ENCODE measurements around the gene PTAR1.

PTAR1 gene

GRCh38 chr9:69748304-69748703, 11.5 kb downstream of the PTAR1 start:
- DNase-seq = no peak

GRCh38 chr9:69746859-69747560, 12.8 kb downstream of the PTAR1 start:
- DNase-seq = no peak

GRCh38 chr9:69745716-69746437, 13.9 kb downstream of the PTAR1 start:
- DNase-seq = no peak

- peak; percentile 17 for DNase-seq
Measured at GRCh38 chr9:69744688-69745380, 15.0 kb downstream of the PTAR1 start.

GRCh38 chr9:69743930-69744329, 15.9 kb downstream of the PTAR1 start:
- DNase-seq = no peak

GRCh38 chr9:69740872-69741505, 18.8 kb downstream of the PTAR1 start:
- DNase-seq = peak; percentile 40

- DNase-seq = no peak
Measured at GRCh38 chr9:69731348-69731747, 28.5 kb downstream of the PTAR1 start.

- DNase-seq = no peak
Measured at GRCh38 chr9:69719983-69720382, 39.8 kb downstream of the PTAR1 start.

GRCh38 chr9:69719367-69719766, 40.4 kb downstream of the PTAR1 start:
- DNase-seq = peak; percentile 6

GRCh38 chr9:69718218-69718617, 41.6 kb downstream of the PTAR1 start:
- DNase-seq = no peak

GRCh38 chr9:69715825-69716224, 44.0 kb downstream of the PTAR1 start:
- DNase-seq = no peak

- DNase-seq = no peak
Measured at GRCh38 chr9:69715096-69715495, 44.7 kb downstream of the PTAR1 start.

- no peak for DNase-seq
Measured at GRCh38 chr9:69697475-69697874, 62.3 kb downstream of the PTAR1 start.

- no peak for DNase-seq
Measured at GRCh38 chr9:69696802-69697201, 63.0 kb downstream of the PTAR1 start.

GRCh38 chr9:69689991-69690538, 69.7 kb downstream of the PTAR1 start:
- no peak for DNase-seq

GRCh38 chr9:69683927-69684326, 75.9 kb downstream of the PTAR1 start:
- no peak for DNase-seq

- DNase-seq = no peak
Measured at GRCh38 chr9:69678843-69679538, 80.8 kb downstream of the PTAR1 start.

- no peak for DNase-seq
Measured at GRCh38 chr9:69677931-69678330, 81.9 kb downstream of the PTAR1 start.

GRCh38 chr9:69675563-69675962, 84.2 kb downstream of the PTAR1 start:
- DNase-seq = no peak

GRCh38 chr9:69674716-69675438, 84.9 kb downstream of the PTAR1 start:
- DNase-seq = peak; percentile 97

- no peak for DNase-seq
Measured at GRCh38 chr9:69674112-69674685, 85.6 kb downstream of the PTAR1 start.

GRCh38 chr9:69673311-69673640, 86.5 kb downstream of the PTAR1 start:
- no peak for DNase-seq

All from HCEC 1CT (cell line).